Measurements from ENCODE around the gene APBA2.

Gene APBA2

DNA sequence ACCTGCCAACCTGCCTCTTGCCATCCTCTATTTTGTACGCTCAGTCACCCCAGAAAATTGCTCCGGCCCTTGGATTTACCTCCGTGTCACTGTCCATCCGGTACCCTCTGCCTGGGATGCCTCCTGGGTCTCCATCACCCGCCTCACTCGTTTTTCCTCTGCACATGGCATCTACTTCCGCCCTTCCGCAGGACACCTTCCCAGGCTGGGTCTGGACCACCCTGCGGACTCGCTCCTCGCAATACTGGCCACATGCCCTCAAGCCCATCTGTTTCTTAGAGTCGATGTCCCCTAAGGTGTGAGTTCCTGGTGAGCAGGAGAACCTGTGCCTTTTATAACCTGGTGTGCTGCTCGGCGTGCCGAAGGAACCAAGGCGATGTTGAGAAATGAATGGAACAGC lies 58.5 kb downstream of the APBA2 start:
- H3K9me2 ChIP-seq (replicated peaks; ENCODE audit: low read depth, low read length) = no peaks in the 10 kb centered on the region
- H3K4me1 ChIP-seq (ENCODE audit: insufficient read depth, low read length, poor library complexity, severe bottlenecking) = peaks cover 81% of the 10 kb centered on the region
- H3F3A ChIP-seq (ENCODE audit: low read depth) = peaks cover 22% of the 10 kb centered on the region
- peaks cover 89% of the 10 kb centered on the region for H3K79me2 ChIP-seq (ENCODE audit: insufficient read depth, low read length)
- peaks cover 20% of the 10 kb centered on the region; the same call in 1 of the 2 replicates for H3K36me3 ChIP-seq (ENCODE audit: insufficient read depth, low read length)
- H4K20me1 ChIP-seq (ENCODE audit: insufficient read depth, low read length, poor library complexity, severe bottlenecking) = no peaks in the 10 kb centered on the region
- no peak overlapping the region for H2AFZ ChIP-seq (ENCODE audit: low read length)
- no peak overlapping the region for H3K4me3 ChIP-seq (ENCODE audit: low read length, poor library complexity, severe bottlenecking)
- H3K4me2 ChIP-seq (ENCODE audit: low read depth, low read length, poor library complexity, severe bottlenecking) = no peak overlapping the region
- TF ChIP-seq, protein P1, sequence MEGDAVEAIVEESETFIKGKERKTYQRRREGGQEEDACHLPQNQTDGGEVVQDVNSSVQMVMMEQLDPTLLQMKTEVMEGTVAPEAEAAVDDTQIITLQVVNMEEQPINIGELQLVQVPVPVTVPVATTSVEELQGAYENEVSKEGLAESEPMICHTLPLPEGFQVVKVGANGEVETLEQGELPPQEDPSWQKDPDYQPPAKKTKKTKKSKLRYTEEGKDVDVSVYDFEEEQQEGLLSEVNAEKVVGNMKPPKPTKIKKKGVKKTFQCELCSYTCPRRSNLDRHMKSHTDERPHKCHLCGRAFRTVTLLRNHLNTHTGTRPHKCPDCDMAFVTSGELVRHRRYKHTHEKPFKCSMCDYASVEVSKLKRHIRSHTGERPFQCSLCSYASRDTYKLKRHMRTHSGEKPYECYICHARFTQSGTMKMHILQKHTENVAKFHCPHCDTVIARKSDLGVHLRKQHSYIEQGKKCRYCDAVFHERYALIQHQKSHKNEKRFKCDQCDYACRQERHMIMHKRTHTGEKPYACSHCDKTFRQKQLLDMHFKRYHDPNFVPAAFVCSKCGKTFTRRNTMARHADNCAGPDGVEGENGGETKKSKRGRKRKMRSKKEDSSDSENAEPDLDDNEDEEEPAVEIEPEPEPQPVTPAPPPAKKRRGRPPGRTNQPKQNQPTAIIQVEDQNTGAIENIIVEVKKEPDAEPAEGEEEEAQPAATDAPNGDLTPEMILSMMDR (conservative IDR thresholded peaks at IDR 0.05; ENCODE audit: low read length) = no peak
- no peak for TF ChIP-seq EZH2phosphoT487 (IDR thresholded peaks at IDR 0.05; ENCODE audit: borderline replicate concordance)
- H3K9me3 ChIP-seq (ENCODE audit: insufficient read depth, low read depth, low read length) = no peaks in the 10 kb centered on the region
- no peaks in the 10 kb centered on the region for H3K27me3 ChIP-seq (ENCODE audit: insufficient read depth, low read length, poor library complexity, severe bottlenecking)
- H3K9ac ChIP-seq (ENCODE audit: low read depth, low read length, poor library complexity, severe bottlenecking) = no peak overlapping the region

DNA sequence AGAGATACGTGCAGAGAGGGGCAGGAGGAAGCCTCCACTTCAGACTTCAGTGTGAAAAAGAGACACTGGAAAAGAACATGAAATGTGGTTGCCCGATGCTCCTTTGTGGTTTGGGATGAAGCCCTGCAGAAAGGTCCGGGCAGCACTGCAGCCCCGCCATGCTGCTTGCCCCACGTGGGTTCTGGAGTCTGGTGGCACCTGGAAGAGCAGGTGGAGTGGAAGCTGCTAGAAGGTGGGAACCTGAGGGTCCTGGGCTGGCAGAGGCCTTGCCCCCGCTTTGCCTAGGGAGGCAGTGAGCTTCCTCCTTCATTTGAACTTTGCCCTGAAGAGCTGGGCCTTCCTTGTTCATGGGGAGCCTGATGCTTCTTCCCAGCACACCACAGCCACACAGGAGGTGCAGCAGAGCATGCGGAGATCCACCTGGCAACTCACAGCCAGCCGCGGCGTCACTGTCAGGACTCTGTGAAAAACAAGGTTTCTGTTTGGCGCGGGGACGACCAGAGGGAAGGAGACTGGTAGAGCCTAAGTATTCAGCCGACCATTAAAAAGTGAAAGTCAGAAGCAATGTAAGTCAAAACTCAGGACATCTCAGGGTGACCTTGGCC lies 59.0 kb downstream of the APBA2 start:
- peaks cover 89% of the 10 kb centered on the region for H3K79me2 ChIP-seq (ENCODE audit: insufficient read depth, low read length)
- no peaks in the 10 kb centered on the region for H4K20me1 ChIP-seq (ENCODE audit: insufficient read depth, low read length, poor library complexity, severe bottlenecking)
- H3K36me3 ChIP-seq (ENCODE audit: insufficient read depth, low read length) = peaks cover 26% of the 10 kb centered on the region
- H3K4me1 ChIP-seq (ENCODE audit: insufficient read depth, low read length, poor library complexity, severe bottlenecking) = peaks cover 77% of the 10 kb centered on the region
- no peak overlapping the region for H2AFZ ChIP-seq (ENCODE audit: low read length)
- H3K4me2 ChIP-seq (ENCODE audit: low read depth, low read length, poor library complexity, severe bottlenecking) = no peak overlapping the region
- no peak overlapping the region for H3K9ac ChIP-seq (ENCODE audit: low read depth, low read length, poor library complexity, severe bottlenecking)
- no peak for TF ChIP-seq EZH2phosphoT487 (IDR thresholded peaks at IDR 0.05; ENCODE audit: borderline replicate concordance)
- TF ChIP-seq, protein P1 (conservative IDR thresholded peaks at IDR 0.05; ENCODE audit: low read length) = no peak
- no peaks in the 10 kb centered on the region for H3K9me3 ChIP-seq (ENCODE audit: insufficient read depth, low read depth, low read length)
- H3K27me3 ChIP-seq (ENCODE audit: insufficient read depth, low read length, poor library complexity, severe bottlenecking) = no peaks in the 10 kb centered on the region
- H3K9me2 ChIP-seq (replicated peaks; ENCODE audit: low read depth, low read length) = no peaks in the 10 kb centered on the region
- H3F3A ChIP-seq (ENCODE audit: low read depth) = peaks cover 25% of the 10 kb centered on the region
- H3K4me3 ChIP-seq (ENCODE audit: low read length, poor library complexity, severe bottlenecking) = no peak overlapping the region

DNA sequence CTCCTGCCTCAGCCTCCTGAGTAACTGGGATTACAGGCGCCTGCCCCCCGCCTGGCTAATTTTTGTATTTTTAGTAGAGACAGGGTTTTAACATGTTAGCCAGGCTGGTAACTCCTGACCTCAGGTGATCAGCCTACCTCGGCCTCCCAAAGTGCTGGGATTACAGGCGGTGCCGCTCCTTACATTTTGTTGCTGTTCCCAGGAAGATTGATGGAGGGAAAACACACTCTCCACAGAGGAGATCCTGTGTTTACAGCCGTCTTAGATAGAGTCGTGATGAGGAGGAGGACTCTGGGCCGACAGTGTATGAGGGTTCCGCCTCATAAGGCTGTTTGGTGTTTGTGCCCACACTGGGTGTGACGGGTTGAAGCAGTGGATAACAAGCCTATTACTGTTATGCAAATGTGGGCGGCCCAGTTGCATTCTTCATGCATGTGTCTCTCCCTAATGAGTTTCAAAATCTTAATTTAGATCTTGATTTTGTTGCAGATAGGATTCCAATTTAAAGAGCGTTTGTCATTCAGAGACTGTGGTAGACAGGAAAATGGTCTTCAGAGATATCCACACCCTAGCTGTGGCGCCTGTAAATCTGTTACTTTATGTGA lies 60.0 kb downstream of the APBA2 start:
- no peak overlapping the region for H2AFZ ChIP-seq (ENCODE audit: low read length)
- TF ChIP-seq, protein P1 (conservative IDR thresholded peaks at IDR 0.05; ENCODE audit: low read length) = no peak
- no peak for TF ChIP-seq EZH2phosphoT487 (IDR thresholded peaks at IDR 0.05; ENCODE audit: borderline replicate concordance)
- H3K9me3 ChIP-seq (ENCODE audit: insufficient read depth, low read depth, low read length) = no peaks in the 10 kb centered on the region
- H3K9ac ChIP-seq (ENCODE audit: low read depth, low read length, poor library complexity, severe bottlenecking) = no peak overlapping the region
- no peaks in the 10 kb centered on the region for H3K9me2 ChIP-seq (replicated peaks; ENCODE audit: low read depth, low read length)
- no peak overlapping the region for H3K4me3 ChIP-seq (ENCODE audit: low read length, poor library complexity, severe bottlenecking)
- no peak overlapping the region for H3K4me2 ChIP-seq (ENCODE audit: low read depth, low read length, poor library complexity, severe bottlenecking)
- peaks cover 23% of the 10 kb centered on the region for H3F3A ChIP-seq (ENCODE audit: low read depth)
- no peaks in the 10 kb centered on the region for H3K27me3 ChIP-seq (ENCODE audit: insufficient read depth, low read length, poor library complexity, severe bottlenecking)
- peaks cover 72% of the 10 kb centered on the region for H3K4me1 ChIP-seq (ENCODE audit: insufficient read depth, low read length, poor library complexity, severe bottlenecking)
- no peaks in the 10 kb centered on the region for H4K20me1 ChIP-seq (ENCODE audit: insufficient read depth, low read length, poor library complexity, severe bottlenecking)
- H3K36me3 ChIP-seq (ENCODE audit: insufficient read depth, low read length) = peaks cover 29% of the 10 kb centered on the region
- H3K79me2 ChIP-seq (ENCODE audit: insufficient read depth, low read length) = peaks cover 90% of the 10 kb centered on the region
